ENCODE results near the gene NEK8. TPM values are rescaled to one million over a fixed set of nuclear protein-coding genes. Genes with fewer than 3 reads are reported as not detected.

NEK8 gene
- polyA plus RNA-seq, 1 donor from 2014 or later, result 1.5 TPM

- no peaks in the 10 kb centered on the region for H3F3A ChIP-seq (ENCODE audit: insufficient read depth, low read length, poor library complexity, severe bottlenecking)
- no peaks in the 10 kb centered on the region for H3K36me3 ChIP-seq (ENCODE audit: insufficient read depth, low read length)
- peaks cover 21% of the 10 kb centered on the region for H3K79me2 ChIP-seq (replicated peaks; ENCODE audit: insufficient read depth, low read length)
- peaks cover 1% of the 10 kb centered on the region for H4K20me1 ChIP-seq (ENCODE audit: insufficient read depth)
- no peak overlapping the region for H2AFZ ChIP-seq (ENCODE audit: low read depth, low read length)
- H3K9me2 ChIP-seq (ENCODE audit: insufficient read depth, low read length), result no peaks in the 10 kb centered on the region
- TF ChIP-seq EZH2 (IDR thresholded peaks at IDR 0.05; ENCODE audit: borderline replicate concordance, insufficient read depth, low read length, poor library complexity, severe bottlenecking), result no peak
- TF ChIP-seq RAD21 (conservative IDR thresholded peaks at IDR 0.05), result no peak
- no peak for TF ChIP-seq POLR2AphosphoS5 (IDR thresholded peaks at IDR 0.05)
- TF ChIP-seq SMC3 (conservative IDR thresholded peaks at IDR 0.05; ENCODE audit: poor library complexity), result no peak
- no peak for TF ChIP-seq MXI1 (conservative IDR thresholded peaks at IDR 0.05; ENCODE audit: poor library complexity, severe bottlenecking)
- no peak overlapping the region for H3K9ac ChIP-seq (ENCODE audit: low read length)
- H3K27me3 ChIP-seq (ENCODE audit: insufficient read depth, low read depth, low read length), result no peaks in the 10 kb centered on the region
- H3K9me3 ChIP-seq (ENCODE audit: low read length), result no peaks in the 10 kb centered on the region
- no peak overlapping the region for H3K4me3 ChIP-seq (ENCODE audit: low read length)
- H3K4me2 ChIP-seq (ENCODE audit: low read length), result no peak overlapping the region
- no peak overlapping the region for H3K27ac ChIP-seq (ENCODE audit: low read length)
Measured at GRCh38 chr17:28788100-28788499, 59.5 kb downstream of the NEK8 start.

Small RNA genes lying within 50 kb of the gene (small RNA-seq; reads per million reads assigned to genes)
- gene SNORD42A (0 reads per million in 3 experiments), gene SNORD42B (2.9 to 6.0 (median 4.4) reads per million in 3 experiments), gene SNORD4A (0 reads per million in 3 experiments), gene SNORD4B (0 reads per million in 3 experiments)

Other genes with a start within 250 kb of the NEK8 start
- gene FOXN1, start 222.4 kb upstream of the NEK8 start, polyA plus RNA-seq, result not detected in 2 replicates
- gene UNC119, start 176.2 kb upstream of the NEK8 start, polyA plus RNA-seq, result 218 and 231 TPM in 2 replicates
- gene PIGS, start 157.3 kb upstream of the NEK8 start, polyA plus RNA-seq, result 37.6 and 58.5 TPM in 2 replicates
- gene ALDOC, start 151.9 kb upstream of the NEK8 start, polyA plus RNA-seq, result 3.6 and 4.0 TPM in 2 replicates
- 19.9 and 21.2 TPM in 2 replicates for gene SPAG5, start 129.8 kb upstream of the NEK8 start, polyA plus RNA-seq
- 45.7 and 47.5 TPM in 2 replicates for gene RSKR, start 114.6 kb upstream of the NEK8 start, polyA plus RNA-seq
- gene BLTP2, start 83.6 kb upstream of the NEK8 start, polyA plus RNA-seq, result 52.1 and 54.4 TPM in 2 replicates
- gene SDF2, start 66.9 kb upstream of the NEK8 start, polyA plus RNA-seq, result 113 and 129 TPM in 2 replicates
- 19.0 and 20.4 TPM in 2 replicates for gene SUPT6H, start 66.6 kb upstream of the NEK8 start, polyA plus RNA-seq
- gene PROCA1, start 16.9 kb upstream of the NEK8 start, polyA plus RNA-seq, result 18.8 and 20.7 TPM in 2 replicates
- 3.4 and 9.3 TPM in 2 replicates for gene RAB34, start 10.9 kb upstream of the NEK8 start, polyA plus RNA-seq
- gene RPL23A, start 8.8 kb upstream of the NEK8 start, polyA plus RNA-seq, result 292 and 297 TPM in 2 replicates
- gene TLCD1, start 2.6 kb upstream of the NEK8 start, polyA plus RNA-seq, result not detected in 2 replicates
- 139 and 146 TPM in 2 replicates for gene TRAF4, start 15.2 kb downstream of the NEK8 start, polyA plus RNA-seq
- 1.9 and 6.4 TPM in 2 replicates for gene FAM222B, start 114.0 kb downstream of the NEK8 start, polyA plus RNA-seq
- 24.2 and 31.8 TPM in 2 replicates for gene ERAL1, start 126.2 kb downstream of the NEK8 start, polyA plus RNA-seq
- 27.5 and 34.5 TPM in 2 replicates for gene FLOT2, start 168.9 kb downstream of the NEK8 start, polyA plus RNA-seq
- gene DHRS13, start 174.3 kb downstream of the NEK8 start, polyA plus RNA-seq, result 91.1 and 93.2 TPM in 2 replicates
- 10.4 and 12.9 TPM in 2 replicates for gene PHF12, start 222.7 kb downstream of the NEK8 start, polyA plus RNA-seq